ENCODE measurements around the gene ARHGEF3.

GRCh38 chr3:56764904-56765547, 36.7 kb downstream of the ARHGEF3 start:
- TF ChIP-seq POLR2A (IDR thresholded peaks at IDR 0.05) = no peak
- TF ChIP-seq, protein P1, sequence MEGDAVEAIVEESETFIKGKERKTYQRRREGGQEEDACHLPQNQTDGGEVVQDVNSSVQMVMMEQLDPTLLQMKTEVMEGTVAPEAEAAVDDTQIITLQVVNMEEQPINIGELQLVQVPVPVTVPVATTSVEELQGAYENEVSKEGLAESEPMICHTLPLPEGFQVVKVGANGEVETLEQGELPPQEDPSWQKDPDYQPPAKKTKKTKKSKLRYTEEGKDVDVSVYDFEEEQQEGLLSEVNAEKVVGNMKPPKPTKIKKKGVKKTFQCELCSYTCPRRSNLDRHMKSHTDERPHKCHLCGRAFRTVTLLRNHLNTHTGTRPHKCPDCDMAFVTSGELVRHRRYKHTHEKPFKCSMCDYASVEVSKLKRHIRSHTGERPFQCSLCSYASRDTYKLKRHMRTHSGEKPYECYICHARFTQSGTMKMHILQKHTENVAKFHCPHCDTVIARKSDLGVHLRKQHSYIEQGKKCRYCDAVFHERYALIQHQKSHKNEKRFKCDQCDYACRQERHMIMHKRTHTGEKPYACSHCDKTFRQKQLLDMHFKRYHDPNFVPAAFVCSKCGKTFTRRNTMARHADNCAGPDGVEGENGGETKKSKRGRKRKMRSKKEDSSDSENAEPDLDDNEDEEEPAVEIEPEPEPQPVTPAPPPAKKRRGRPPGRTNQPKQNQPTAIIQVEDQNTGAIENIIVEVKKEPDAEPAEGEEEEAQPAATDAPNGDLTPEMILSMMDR (IDR thresholded peaks at IDR 0.05) = no peak

All from ovary (tissue), 3 donors.